ENCODE measurements around the gene HIVEP3. TPM values are rescaled to one million over a fixed set of nuclear protein-coding genes. Genes with fewer than 3 reads are reported as not detected.
A peak's percentile ranks its signal among the peaks of the same experiment; 100 is the strongest.

The HIVEP3 gene
- total RNA-seq, 4 donors from 2014 or later: 4.6 to 8.3 (median 6.5) TPM

- Histone ChIP-seq H3K4me1 (no peaks in the 10 kb centered on the region), H3K9me3 (no peaks in the 10 kb centered on the region), H3K27me3 (no peaks in the 10 kb centered on the region), H3K4me3 (no peak overlapping the region), H3K36me3 (no peaks in the 10 kb centered on the region), H3K27ac (no peak overlapping the region)
- peak in 1 of 3 donors; percentile 22 for DNase-seq
- TF ChIP-seq CTCF (IDR thresholded peaks at IDR 0.05) (no peak), POLR2A (IDR thresholded peaks at IDR 0.05) (no peak)
Measured at GRCh38 chr1:41568204-41568603, 350.5 kb downstream of the HIVEP3 start.

- TF ChIP-seq POLR2A (IDR thresholded peaks at IDR 0.05) (no peak), CTCF (IDR thresholded peaks at IDR 0.05) (no peak)
- Histone ChIP-seq H3K27me3 (no peaks in the 10 kb centered on the region), H3K4me1 (no peaks in the 10 kb centered on the region), H3K27ac (no peak overlapping the region), H3K4me3 (no peak overlapping the region), H3K9me3 (no peaks in the 10 kb centered on the region), H3K36me3 (no peaks in the 10 kb centered on the region)
- no peak for DNase-seq
Measured at GRCh38 chr1:41566969-41567368, 351.8 kb downstream of the HIVEP3 start.

GRCh38 chr1:41566274-41566885, 352.3 kb downstream of the HIVEP3 start:
- Histone ChIP-seq H3K36me3 (no peaks in the 10 kb centered on the region), H3K9me3 (no peaks in the 10 kb centered on the region), H3K4me1 (no peaks in the 10 kb centered on the region), H3K27me3 (no peaks in the 10 kb centered on the region), H3K27ac (no peak overlapping the region), H3K4me3 (no peak overlapping the region)
- TF ChIP-seq POLR2A (IDR thresholded peaks at IDR 0.05) (no peak), CTCF (IDR thresholded peaks at IDR 0.05) (no peak)
- peak in 1 of 3 donors; percentile 22 for DNase-seq

- DNase-seq: no peak
- Histone ChIP-seq H3K27ac (no peak overlapping the region), H3K4me1 (no peaks in the 10 kb centered on the region), H3K9me3 (no peaks in the 10 kb centered on the region), H3K27me3 (no peaks in the 10 kb centered on the region), H3K36me3 (no peaks in the 10 kb centered on the region), H3K4me3 (no peak overlapping the region)
- TF ChIP-seq POLR2A (IDR thresholded peaks at IDR 0.05): no peak
- no peak for TF ChIP-seq CTCF (IDR thresholded peaks at IDR 0.05)
Measured at GRCh38 chr1:41564741-41565475, 353.8 kb downstream of the HIVEP3 start.

GRCh38 chr1:41562328-41562727, 356.4 kb downstream of the HIVEP3 start:
- H3K27ac ChIP-seq: no peak overlapping the region
- no peaks in the 10 kb centered on the region for H3K9me3 ChIP-seq
- DNase-seq: no peak
- H3K4me1 ChIP-seq: no peaks in the 10 kb centered on the region
- no peaks in the 10 kb centered on the region for H3K27me3 ChIP-seq
- no peak overlapping the region for H3K4me3 ChIP-seq
- TF ChIP-seq POLR2A (IDR thresholded peaks at IDR 0.05) (no peak), CTCF (IDR thresholded peaks at IDR 0.05) (no peak)
- H3K36me3 ChIP-seq: no peaks in the 10 kb centered on the region
